Stimulated activated CD8-positive, alpha-beta memory T cell treated with anti-CD3 and anti-CD28 coated beads, Interleukin-4, amount 100 ng/mL, for 1 hour (primary cell): ENCODE data around the gene SNX18.
"Not testable (repeated sequence)": the region's sequence is repeated elsewhere in the genome, so short reads cannot be mapped to it uniquely, and the experiment has no call there.

Source experiments
- DNase-seq, 2 donors: peaks; one replicate each; pipeline ENCODE4 v3.0.0-alpha.2; 2020; ENCODE audit warnings: low read depth in 2 of 2, low spot score in 1 of 2

Gene SNX18

DNA sequence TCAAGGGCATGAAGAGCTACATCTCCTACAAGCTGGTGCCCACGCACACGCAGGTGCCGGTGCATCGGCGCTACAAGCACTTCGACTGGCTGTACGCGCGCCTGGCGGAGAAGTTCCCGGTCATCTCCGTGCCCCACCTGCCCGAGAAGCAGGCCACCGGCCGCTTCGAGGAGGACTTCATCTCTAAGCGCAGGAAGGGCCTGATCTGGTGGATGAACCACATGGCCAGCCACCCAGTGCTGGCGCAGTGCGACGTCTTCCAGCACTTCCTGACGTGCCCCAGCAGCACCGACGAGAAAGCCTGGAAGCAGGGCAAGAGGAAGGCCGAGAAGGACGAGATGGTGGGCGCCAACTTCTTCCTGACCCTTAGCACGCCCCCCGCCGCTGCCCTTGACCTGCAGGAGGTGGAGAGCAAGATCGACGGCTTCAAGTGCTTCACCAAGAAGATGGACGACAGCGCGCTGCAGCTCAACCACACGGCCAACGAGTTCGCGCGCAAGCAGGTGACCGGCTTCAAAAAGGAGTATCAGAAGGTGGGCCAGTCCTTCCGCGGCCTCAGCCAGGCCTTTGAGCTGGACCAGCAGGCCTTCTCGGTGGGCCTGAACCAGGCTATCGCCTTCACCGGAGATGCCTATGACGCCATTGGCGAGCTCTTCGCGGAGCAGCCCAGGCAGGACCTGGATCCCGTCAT lies 1.4 kb downstream of the SNX18 start:
- DNase-seq: no peak

DNA sequence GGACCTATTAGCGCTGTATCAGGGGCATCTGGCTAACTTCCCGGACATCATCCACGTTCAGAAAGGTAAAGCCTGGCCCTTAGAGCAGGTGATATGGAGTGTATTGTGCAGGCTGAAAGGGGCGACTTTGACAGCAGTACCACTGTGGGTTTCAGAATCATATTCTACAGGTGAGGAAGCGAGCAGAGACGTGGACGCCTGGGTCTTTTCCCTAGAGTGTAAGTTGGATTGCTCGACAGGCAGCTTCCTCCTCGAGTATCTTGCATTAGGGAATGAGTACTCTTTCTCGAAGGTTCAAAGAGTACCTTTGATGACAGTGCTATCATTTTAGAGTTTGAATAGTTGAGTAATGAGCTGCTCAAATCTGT lies 1.9 kb downstream of the SNX18 start:
- no peak for DNase-seq

DNA sequence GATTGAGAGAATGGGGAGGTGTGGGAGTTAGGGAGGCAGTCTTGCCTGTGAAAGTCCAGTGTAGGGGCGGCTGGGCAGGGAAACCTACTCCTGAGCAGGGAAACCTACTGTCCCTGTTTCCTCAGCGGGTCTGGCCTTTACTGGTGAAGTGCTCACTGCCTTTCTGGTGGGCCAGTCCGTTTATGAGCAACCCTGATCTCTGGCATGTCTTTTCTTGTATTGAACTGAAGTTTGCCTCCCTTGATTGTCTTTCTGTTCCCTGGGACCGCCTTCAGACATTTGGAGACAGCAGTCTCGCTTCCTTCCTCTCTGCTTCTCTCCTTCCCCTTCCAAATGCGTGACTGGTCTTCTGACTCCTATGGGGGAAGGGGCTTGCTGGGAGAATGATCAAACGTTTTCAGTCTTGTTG lies 2.9 kb downstream of the SNX18 start:
- no peak for DNase-seq

DNA sequence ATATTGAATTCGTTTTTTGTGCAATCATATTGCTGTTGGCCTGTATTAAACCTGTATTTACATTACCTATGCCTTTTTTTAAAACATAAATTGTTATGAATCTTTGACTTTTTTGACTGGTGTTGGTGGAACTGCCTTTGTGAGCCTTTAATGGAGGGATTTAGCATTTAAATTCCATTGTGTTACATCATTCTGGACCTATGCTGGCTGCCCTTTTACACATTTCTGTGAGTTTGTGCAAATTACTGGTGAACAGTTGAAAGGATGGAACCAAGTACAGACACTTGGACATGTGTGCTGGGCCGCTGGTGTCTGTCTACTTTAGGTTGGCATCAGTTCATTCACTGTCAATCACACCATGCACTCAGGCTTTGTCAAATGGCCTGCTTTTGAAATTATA lies 3.4 kb downstream of the SNX18 start:
- DNase-seq: no peak

DNA sequence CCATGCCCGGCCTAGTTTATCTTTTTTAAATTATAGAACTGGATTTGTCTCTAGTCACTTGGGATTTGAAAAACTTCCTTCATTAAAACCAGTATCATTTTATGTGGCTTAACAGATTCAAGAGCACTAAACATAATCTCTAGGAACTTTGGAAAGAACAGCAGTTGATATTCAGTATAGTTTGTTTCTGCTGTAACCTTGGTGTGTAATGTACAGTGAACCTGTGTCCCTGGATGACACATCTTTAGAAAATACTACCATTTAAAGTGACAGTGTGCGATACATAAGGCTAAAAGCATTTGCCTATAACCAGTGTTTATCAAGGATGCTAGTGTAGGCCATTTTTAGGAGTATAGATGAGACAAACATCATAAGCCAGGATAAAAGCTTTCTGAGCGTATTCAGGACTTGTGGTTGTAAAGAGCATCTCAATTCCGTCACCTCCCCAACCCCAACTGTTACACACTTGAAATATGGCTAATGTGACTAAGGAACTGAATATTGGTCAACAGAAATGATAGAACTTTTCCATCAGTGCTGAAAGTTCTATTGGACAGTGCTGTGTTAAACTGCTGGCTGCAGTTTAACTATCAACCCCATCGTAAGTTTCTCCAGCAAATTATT lies 4.4 kb downstream of the SNX18 start:
- DNase-seq: no peak

DNA sequence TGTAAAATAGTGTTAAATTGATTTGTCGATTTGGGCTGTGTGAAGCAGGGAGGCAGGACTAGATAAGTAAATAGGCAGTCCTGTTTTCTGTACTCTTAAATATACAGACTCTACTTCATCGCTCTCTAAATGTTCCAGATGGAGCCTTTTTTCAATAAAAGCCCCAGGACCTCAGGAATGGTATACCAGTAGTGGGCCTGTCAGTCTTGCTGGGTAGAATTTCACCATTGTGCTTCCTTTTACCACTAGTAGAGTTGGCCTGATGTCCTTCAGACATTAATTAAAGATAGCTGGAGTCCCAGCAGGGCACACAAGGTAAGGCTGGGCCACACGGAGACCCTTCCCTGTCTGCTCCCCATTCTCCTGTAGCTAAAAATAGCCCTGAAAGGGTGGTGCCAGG lies 6.0 kb downstream of the SNX18 start:
- DNase-seq: no peak

- DNase-seq: no peak
Observed at GRCh38 chr5:54524082-54524481, 6.5 kb downstream of the SNX18 start.

DNA sequence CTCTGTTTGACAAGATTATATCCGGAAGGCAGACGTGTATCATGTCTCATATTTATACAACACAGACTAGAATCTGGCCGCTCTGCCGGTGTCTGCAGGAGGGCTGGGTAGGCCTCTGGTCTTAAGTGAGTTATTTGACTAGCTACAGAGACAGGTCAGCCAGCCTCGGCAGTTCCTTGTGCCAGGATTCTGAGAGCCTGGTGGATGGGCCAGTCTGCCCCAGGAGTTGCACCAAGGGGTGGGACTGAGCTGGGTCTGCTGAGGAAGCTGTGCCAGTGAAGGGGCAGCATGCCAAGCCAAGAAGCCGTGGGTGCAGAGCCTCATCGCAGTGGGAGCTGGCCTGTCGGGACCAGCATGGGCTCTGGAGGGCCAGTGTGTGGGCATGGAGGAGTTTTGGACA lies 7.1 kb downstream of the SNX18 start:
- DNase-seq: no peak

- no peak for DNase-seq
Observed at GRCh38 chr5:54525261-54525660, 7.7 kb downstream of the SNX18 start.

DNA sequence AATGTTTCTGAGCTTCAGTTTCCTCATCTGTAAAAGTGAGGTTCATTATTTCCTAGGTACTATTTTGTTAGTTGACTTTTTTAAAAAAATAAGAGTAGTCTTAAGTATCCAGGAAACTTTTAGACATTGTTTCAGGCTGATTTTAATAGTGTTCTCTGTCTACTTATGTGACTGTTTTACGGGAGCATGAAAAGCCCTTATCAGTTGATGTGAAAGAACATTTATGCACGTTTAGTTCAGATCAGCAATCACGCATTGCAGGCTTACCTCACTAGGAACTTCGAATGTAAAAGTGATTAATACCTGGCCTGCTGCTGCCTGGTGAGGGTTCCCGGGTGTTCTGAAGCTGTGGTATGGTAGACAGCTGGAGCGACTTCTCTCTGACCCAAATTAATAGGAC lies 8.1 kb downstream of the SNX18 start:
- no peak for DNase-seq

GRCh38 chr5:54526604-54527288 lies 9.2 kb downstream of the SNX18 start:
- DNase-seq: no peak

- DNase-seq: no peak
Observed at GRCh38 chr5:54528633-54529209, 11.2 kb downstream of the SNX18 start.

- DNase-seq: no peak
Observed at GRCh38 chr5:54529565-54529964, 12.0 kb downstream of the SNX18 start.

DNA sequence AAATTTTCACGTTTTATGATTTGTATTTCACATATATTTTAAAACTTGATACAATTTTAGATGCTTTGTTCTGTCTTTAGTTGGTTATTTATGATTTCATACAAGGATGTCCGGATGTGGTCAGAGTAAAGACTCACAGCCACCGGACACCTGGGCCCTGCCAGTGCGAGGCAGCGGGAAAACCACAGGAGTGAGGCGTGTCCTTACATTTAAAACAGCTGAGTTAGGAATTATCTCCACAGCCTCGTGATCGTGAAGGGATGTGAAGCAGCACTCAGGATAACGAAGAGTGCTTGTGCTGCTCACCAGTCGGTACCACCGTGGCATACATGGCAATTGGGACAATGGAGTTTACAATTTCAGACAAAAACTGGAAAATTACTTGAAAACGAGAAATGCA lies 14.0 kb downstream of the SNX18 start:
- no peak for DNase-seq

DNA sequence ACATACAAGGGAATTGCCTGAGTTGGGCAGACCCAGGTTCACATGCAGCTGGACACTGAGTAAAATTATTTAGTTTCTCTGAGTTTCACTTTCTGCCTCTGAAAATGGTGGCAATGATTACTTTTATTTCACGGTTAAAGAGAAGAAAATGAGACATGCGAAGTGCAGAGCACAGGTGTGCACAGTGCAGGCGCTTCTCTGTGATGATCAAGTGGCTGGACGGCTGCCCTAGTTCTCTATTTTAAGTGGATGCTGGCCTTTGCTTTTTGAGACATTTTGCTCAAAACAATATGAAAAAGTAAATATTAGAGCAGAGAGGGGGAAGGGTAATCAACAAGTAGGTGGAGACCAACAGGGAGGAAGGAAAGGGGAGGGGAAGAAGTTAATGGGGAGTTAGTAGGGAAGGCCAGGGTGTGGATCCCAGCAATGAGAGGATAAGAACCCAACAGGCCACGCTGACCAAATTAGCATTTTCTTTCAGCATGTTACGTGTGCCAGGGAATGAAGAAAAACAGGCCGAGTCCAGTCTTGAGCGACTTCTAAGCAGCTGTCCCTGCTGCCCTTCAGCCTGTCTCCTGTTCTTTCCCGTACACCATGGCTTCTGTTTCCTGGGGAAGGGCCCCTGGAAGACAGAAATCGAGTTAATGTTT lies 16.1 kb downstream of the SNX18 start:
- DNase-seq: no peak

GRCh38 chr5:54534191-54535004 lies 16.8 kb downstream of the SNX18 start:
- no peak for DNase-seq

- no peak for DNase-seq
Observed at GRCh38 chr5:54535149-54535844, 17.7 kb downstream of the SNX18 start.

- not testable (repeated sequence) for DNase-seq
Observed at GRCh38 chr5:54536375-54536774, 18.8 kb downstream of the SNX18 start.

DNA sequence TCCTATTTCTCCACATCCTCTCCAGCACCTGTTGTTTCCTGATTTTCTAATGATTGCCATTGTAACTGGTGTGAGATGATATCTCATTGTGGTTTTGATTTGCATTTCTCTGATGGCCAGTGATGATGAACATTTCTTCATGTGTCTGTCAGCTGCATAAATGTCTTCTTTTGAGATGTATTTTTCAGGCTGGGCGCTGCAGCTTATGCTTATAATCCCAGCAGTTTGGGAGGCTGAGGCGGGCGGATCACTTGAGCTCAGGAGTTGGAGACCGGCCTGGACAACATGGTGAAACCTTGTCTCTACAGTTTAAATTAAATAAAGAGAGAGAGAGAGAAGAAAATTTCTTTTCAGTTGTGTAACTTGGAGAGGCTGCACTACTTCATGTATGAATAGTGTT lies 19.3 kb downstream of the SNX18 start:
- not testable (repeated sequence) for DNase-seq

DNA sequence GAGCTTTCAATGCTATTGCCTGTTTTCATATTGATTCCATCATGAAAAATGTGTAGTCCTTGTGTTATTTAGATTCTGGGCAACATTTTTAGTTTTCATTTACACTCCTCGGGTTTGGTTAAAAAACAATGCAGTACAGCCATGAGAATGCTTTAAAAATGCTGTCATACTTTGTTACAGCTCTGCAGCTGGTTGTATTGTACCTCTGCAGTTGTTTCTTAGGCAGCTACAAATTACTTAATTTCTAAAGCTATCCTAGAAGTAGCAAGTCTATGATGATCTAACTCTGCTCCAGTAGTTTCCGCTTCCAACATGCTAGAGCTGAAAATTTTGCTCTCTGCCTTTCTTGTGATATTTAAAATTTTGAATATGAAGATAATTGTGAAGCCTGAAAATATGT lies 20.2 kb downstream of the SNX18 start:
- no peak for DNase-seq
